MM.1S (cell line): ENCODE results near the gene LPCAT1.

Experiments
- CTCF ChIP-seq: fragments of 300-600 bp; sonication (generic); IDR thresholded peaks from 2 replicates; pipeline ENCODE4 v1.5.1; 2016; ENCODE audit warnings: antibody characterized with exemption, low read length, mixed read lengths
- EZH2phosphoT487 ChIP-seq: fragments of 300-600 bp; sonication (generic); IDR thresholded peaks from 2 replicates; pipeline ENCODE4 v1.6.1; 2018; ENCODE audit warnings: antibody characterized with exemption, low read length

- TF ChIP-seq CTCF, result no peak
- TF ChIP-seq EZH2phosphoT487, result no peak
Measured at GRCh38 chr5:1477341-1477740, 46.4 kb downstream of the LPCAT1 start.
